ENCODE results near the gene FLRT2. TPM values are rescaled to one million over a fixed set of nuclear protein-coding genes. Genes with fewer than 3 reads are reported as not detected.

Gene FLRT2
- total and polyA plus RNA-seq, 12 donors: 3.3 to 112 (median 17.4) TPM

GRCh38 chr14:85574853-85575616 lies 45.1 kb downstream of the FLRT2 start:
- H3K27ac ChIP-seq: no peak overlapping the region
- H3K27me3 ChIP-seq: no peaks in the 10 kb centered on the region
- no peaks in the 10 kb centered on the region for H3K36me3 ChIP-seq (replicated peaks in 1 of 2)
- no peak for DNase-seq
- H3K9me3 ChIP-seq (replicated peaks in 1 of 3): no peaks in the 10 kb centered on the region
- WGBS, 4 donors: 73 to 89% (median 79%) methylated on average over 3 of the region's 3 CpGs
- intact Hi-C loops (cut with DNase I): no loop called here
- TF ChIP-seq CTCF (IDR thresholded peaks at IDR 0.05) (no peak), POLR2A (IDR thresholded peaks at IDR 0.05) (no peak)
- no peak overlapping the region for H3K4me3 ChIP-seq
- peaks cover 0 to 7% of the 10 kb centered on the region in 2 donors for H3K4me1 ChIP-seq (replicated peaks in 1 of 2)

DNA sequence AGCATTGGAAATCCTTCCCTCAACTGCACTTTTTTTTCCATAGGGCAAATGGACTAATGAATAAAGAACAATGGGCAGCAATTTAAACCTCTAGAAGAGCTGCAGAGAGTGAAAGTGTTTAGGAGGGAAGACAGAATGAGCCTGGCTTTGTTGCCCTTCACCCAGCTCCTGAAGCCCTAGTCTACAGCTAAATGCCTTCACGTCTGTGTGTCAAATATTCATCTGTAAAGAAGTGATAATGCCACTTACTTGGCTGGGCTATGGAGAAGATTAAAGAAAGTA lies 45.6 kb downstream of the FLRT2 start:
- no peak for DNase-seq
- H3K4me3 ChIP-seq: no peak overlapping the region
- no peak overlapping the region for H3K27ac ChIP-seq
- intact Hi-C loops (cut with DNase I): no loop called here
- no peaks in the 10 kb centered on the region for H3K27me3 ChIP-seq
- 75 to 89% (median 81%) methylated on average over 1 of the region's 1 CpG for WGBS, 4 donors
- no peaks in the 10 kb centered on the region for H3K36me3 ChIP-seq (replicated peaks in 1 of 2)
- TF ChIP-seq POLR2A (IDR thresholded peaks at IDR 0.05) (no peak), CTCF (IDR thresholded peaks at IDR 0.05) (no peak)
- no peaks in the 10 kb centered on the region for H3K9me3 ChIP-seq (replicated peaks in 1 of 3)
- peaks cover 0 to 10% of the 10 kb centered on the region in 2 donors for H3K4me1 ChIP-seq (replicated peaks in 1 of 2)

DNA sequence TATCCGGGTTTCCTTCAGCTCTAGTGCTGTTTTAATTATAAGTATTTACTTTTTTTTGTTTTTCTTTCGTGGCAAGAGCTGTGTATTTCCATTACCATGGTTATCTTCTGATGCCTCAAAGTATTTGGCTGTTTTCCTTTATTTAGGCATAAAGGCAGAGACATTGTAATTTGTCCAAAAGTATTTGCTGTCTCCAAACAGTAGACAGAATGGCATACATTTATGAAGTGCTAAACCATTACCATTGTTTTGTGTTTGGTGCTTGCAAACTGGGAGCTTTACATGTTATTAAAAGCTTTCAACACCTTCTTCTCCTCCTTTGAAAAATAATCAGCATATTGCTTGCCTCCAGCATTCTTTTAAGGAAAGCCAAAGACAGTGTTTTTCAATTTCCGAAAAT lies 46.3 kb downstream of the FLRT2 start:
- no peak for DNase-seq
- H3K4me1 ChIP-seq (replicated peaks in 1 of 2): peaks cover 0 to 10% of the 10 kb centered on the region in 2 donors
- intact Hi-C loops (cut with DNase I): no loop called here
- H3K36me3 ChIP-seq (replicated peaks in 1 of 2): no peaks in the 10 kb centered on the region
- H3K4me3 ChIP-seq: no peak overlapping the region
- no peaks in the 10 kb centered on the region for H3K9me3 ChIP-seq (replicated peaks in 1 of 3)
- WGBS, 4 donors: 51 to 61% (median 59%) methylated on average over 3 of the region's 3 CpGs
- no peak for TF ChIP-seq POLR2A (IDR thresholded peaks at IDR 0.05)
- no peak for TF ChIP-seq CTCF (IDR thresholded peaks at IDR 0.05)
- no peak overlapping the region for H3K27ac ChIP-seq
- no peaks in the 10 kb centered on the region for H3K27me3 ChIP-seq

DNA sequence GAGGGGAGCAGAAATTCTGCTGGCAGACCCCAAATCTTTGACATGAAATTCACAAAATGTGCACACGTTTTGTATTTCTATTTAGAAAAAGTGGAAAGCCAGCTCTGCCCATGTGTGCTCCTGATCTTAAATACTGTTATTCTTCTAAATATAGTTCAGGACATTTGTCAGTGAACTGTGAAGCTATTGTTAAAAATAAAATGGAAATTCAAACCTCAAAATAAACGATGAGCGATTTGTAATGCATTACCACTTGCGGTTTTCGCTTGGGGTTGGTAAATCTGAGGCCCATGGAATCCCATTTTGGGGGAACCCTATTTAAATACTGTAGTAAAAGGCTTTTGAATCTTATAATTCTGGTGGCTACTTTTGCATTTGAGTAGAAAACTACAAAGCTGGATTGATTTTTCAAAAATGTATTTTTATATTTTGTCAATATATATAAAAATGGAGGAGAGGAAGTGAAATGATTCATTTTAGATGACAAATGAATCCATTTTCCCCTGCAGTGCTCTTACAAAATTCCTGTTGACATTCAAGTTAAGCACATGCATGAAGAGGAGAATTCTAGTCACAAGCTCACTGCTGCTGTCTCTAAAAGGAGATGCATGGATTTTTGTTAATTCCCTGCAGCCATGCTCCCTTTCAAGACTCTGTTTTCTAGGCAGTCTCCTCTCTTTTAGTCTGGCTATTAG lies 47.1 kb downstream of the FLRT2 start:
- intact Hi-C loops (cut with DNase I): no loop called here
- 78 to 83% (median 81%) methylated on average over 5 of the region's 5 CpGs for WGBS, 4 donors
- TF ChIP-seq CTCF (IDR thresholded peaks at IDR 0.05) (no peak), POLR2A (IDR thresholded peaks at IDR 0.05) (no peak)
- H3K4me3 ChIP-seq: no peak overlapping the region
- H3K36me3 ChIP-seq (replicated peaks in 1 of 2): no peaks in the 10 kb centered on the region
- H3K27ac ChIP-seq: no peak overlapping the region
- peaks cover 0 to 10% of the 10 kb centered on the region in 2 donors for H3K4me1 ChIP-seq (replicated peaks in 1 of 2)
- no peaks in the 10 kb centered on the region for H3K27me3 ChIP-seq
- no peak for DNase-seq
- H3K9me3 ChIP-seq (replicated peaks in 1 of 3): no peaks in the 10 kb centered on the region

Data from adrenal gland (tissue), 12 donors.